HCT116 (cell line): ENCODE data around the gene MBP. TPM values are rescaled to one million over a fixed set of nuclear protein-coding genes. Genes with fewer than 3 reads are reported as not detected.

Experiments used
- ATAC-seq: fragments of 200-7000 bp; cut with Tn5 transposase; 2 replicates; pipeline ENCODE4 v1.9.1; 2020; ENCODE audit warnings: mild to moderate bottlenecking, moderate library complexity
- BruUV-seq: library from RNA; stranded (reverse); fragments of 400-500 nt; replicated peaks from 2 replicates; lab custom pipeline; 2021; lab: Mats Ljungman, UMichigan
- CTCF ChIA-PET: fragments of 300-600 bp; sonication (Branson Sonifier 250); formaldehyde crosslinking; loops from one replicate; lab custom pipeline; 2021; ENCODE audit warnings: antibody characterized with exemption; lab: Charles Lee
- POLR2A ChIA-PET: fragments of 300-600, 350-600 bp; sonication (Branson Sonifier 250); formaldehyde crosslinking; loops from one replicate; lab custom pipeline; 2021; ENCODE audit warnings: antibody characterized with exemption; lab: Charles Lee
- RAD21 ChIA-PET, 2 experiments: fragments of 300-600 bp; sonication (Branson Sonifier 250); formaldehyde crosslinking; loops; one replicate each; lab custom pipeline; 2023; ENCODE audit warnings: low total read pairs in 2 of 2; ENCODE audit not compliant: uncharacterized antibody in 2 of 2, unreplicated experiment in 2 of 2, low non-redundant PET in 1 of 2; lab: Charles Lee
- DNase-seq: peaks from one replicate; pipeline ENCODE4 v3.0.0-alpha.2; 2010; ENCODE audit warnings: low read depth, low spot score
- H2AFZ ChIP-seq: fragments of 200-600 bp; shearing (Covaris generic), sonication (generic); 2 replicates; pipeline ENCODE4 v1.6.1; 2017; ENCODE audit warnings: low read depth, mixed run types, mixed read lengths, antibody characterized with exemption, low read length; ENCODE audit not compliant: poor library complexity, severe bottlenecking
- H3K27ac ChIP-seq: 2 replicates; pipeline ENCODE4 v1.5.1; 2012; ENCODE audit warnings: low read depth, low read length
- H3K27me3 ChIP-seq: fragments of 200-600 bp; sonication (generic); 2 replicates; pipeline ENCODE4 v1.6.1; 2016; ENCODE audit warnings: mixed run types, low read length, mixed read lengths; ENCODE audit not compliant: insufficient read depth
- H3K36me3 ChIP-seq, 2 experiments: fragments of 200-500 bp in 1 of 2; fragments of 200-600 bp in 1 of 2; sonication (Bioruptor generic) in 1 of 2; sonication (generic) in 1 of 2; 2 replicates each; pipeline versions ENCODE4 v1.5.1 to v1.6.1; 2014 to 2016; ENCODE audit warnings: low read length in 2 of 2, inconsistent platforms in 1 of 2, mixed read lengths in 1 of 2, mixed run types in 1 of 2; ENCODE audit not compliant: insufficient read depth in 2 of 2, control insufficient read depth in 1 of 2
- H3K4me1 ChIP-seq, 2 experiments: fragments of 200-600 bp in 1 of 2; sonication (generic) in 1 of 2; 2 replicates each; pipeline versions ENCODE4 v1.5.1 to v1.6.1; 2012 to 2017; ENCODE audit warnings: low read length in 2 of 2, inconsistent platforms in 1 of 2, mild to moderate bottlenecking in 1 of 2, mixed read lengths in 1 of 2, mixed run types in 1 of 2, moderate library complexity in 1 of 2; ENCODE audit not compliant: insufficient read depth in 2 of 2, control insufficient read depth in 1 of 2
- H3K4me2 ChIP-seq: fragments of 200-600 bp; sonication (generic); 2 replicates; pipeline ENCODE4 v1.6.1; 2017; ENCODE audit warnings: mixed run types, low read length, mixed read lengths
- H3K4me3 ChIP-seq, 2 experiments: fragments of 200-600 bp in 1 of 2; sonication (generic) in 1 of 2; replicated peaks in 1 of 2; 2 replicates each; pipeline ENCODE4 v1.5.1; 2011 to 2016; ENCODE audit warnings: low read length in 2 of 2, control low read depth in 1 of 2, low read depth in 1 of 2, mild to moderate bottlenecking in 1 of 2, mixed read lengths in 1 of 2, mixed run types in 1 of 2
- H3K79me2 ChIP-seq: fragments of 200-600 bp; sonication (generic); 2 replicates; pipeline ENCODE4 v1.6.1; 2017; ENCODE audit warnings: mild to moderate bottlenecking, mixed run types, low read length, moderate library complexity, mixed read lengths; ENCODE audit not compliant: insufficient read depth
- H3K9ac ChIP-seq: fragments of 200-600 bp; sonication (generic); 2 replicates; pipeline ENCODE4 v1.6.1; 2016; ENCODE audit warnings: low read length, mixed read lengths
- H3K9me2 ChIP-seq: fragments of 200-600 bp; sonication (generic), shearing (Covaris generic); 2 replicates; pipeline ENCODE4 v1.6.1; 2017; ENCODE audit warnings: mixed run types, mild to moderate bottlenecking, moderate library complexity; ENCODE audit not compliant: insufficient read depth
- H3K9me3 ChIP-seq, 2 experiments: fragments of 200-500 bp in 1 of 2; fragments of 200-600 bp in 1 of 2; sonication (Bioruptor generic) in 1 of 2; sonication (generic) in 1 of 2; 2 replicates each; pipeline ENCODE4 v1.6.1; 2014 to 2017; ENCODE audit warnings: low read length in 2 of 2, mixed read lengths in 2 of 2, inconsistent platforms in 1 of 2, low read depth in 1 of 2, mild to moderate bottlenecking in 1 of 2, mixed run types in 1 of 2, moderate library complexity in 1 of 2; ENCODE audit not compliant: control insufficient read depth in 1 of 2, insufficient read depth in 1 of 2
- H4K20me1 ChIP-seq: fragments of 200-600 bp; sonication (generic), shearing (Covaris generic); 2 replicates; pipeline ENCODE4 v1.6.1; 2017; ENCODE audit warnings: mixed run types, mild to moderate bottlenecking, moderate library complexity; ENCODE audit not compliant: insufficient read depth
- CEBPB ChIP-seq: IDR thresholded peaks from 2 replicates; pipeline ENCODE4 v1.6.1; 2012; ENCODE audit warnings: low read depth
- EGR1 ChIP-seq: IDR thresholded peaks from 2 replicates; pipeline ENCODE4 v1.6.1; 2012; ENCODE audit warnings: low read depth
- ELF1 ChIP-seq: IDR thresholded peaks from 2 replicates; pipeline ENCODE4 v1.6.1; 2012; ENCODE audit warnings: low read depth, borderline replicate concordance
- EZH2 ChIP-seq: fragments of 200-600 bp; sonication (generic); IDR thresholded peaks from 2 replicates; pipeline ENCODE4 v1.6.1; 2017; ENCODE audit warnings: antibody characterized with exemption, mixed run types
- EZH2phosphoT487 ChIP-seq: fragments of 200-600 bp; IDR thresholded peaks from 2 replicates; pipeline ENCODE4 v1.6.1; 2018; ENCODE audit warnings: antibody characterized with exemption, borderline replicate concordance
- POLR2A ChIP-seq: IDR thresholded peaks from 2 replicates; pipeline ENCODE4 v1.7.0; 2011; ENCODE audit warnings: borderline replicate concordance; ENCODE audit not compliant: insufficient read depth, insufficient read length; ENCODE audit errors: extremely low read depth
- RAD21 ChIP-seq: IDR thresholded peaks from 2 replicates; pipeline ENCODE4 v1.6.1; 2012; ENCODE audit warnings: low read depth, mild to moderate bottlenecking
- YY1 ChIP-seq: IDR thresholded peaks from 2 replicates; pipeline ENCODE4 v1.6.1; 2011; ENCODE audit warnings: low read length, low read depth, moderate library complexity, mild to moderate bottlenecking; ENCODE audit not compliant: insufficient replicate concordance; ENCODE audit errors: extremely low read depth
- ZFX ChIP-seq: fragments of 450-650 bp; IDR thresholded peaks from 2 replicates; pipeline ENCODE4 v1.6.1; 2017
- ZNF274 ChIP-seq: fragments of 200-500 bp; sonication (Bioruptor generic); IDR thresholded peaks from 2 replicates; pipeline ENCODE4 v1.6.1; 2014; ENCODE audit warnings: mild to moderate bottlenecking, low read depth, low read length, inconsistent platforms
- intact Hi-C: fragments of 100-400 bp; cut with micrococcal nuclease; formaldehyde crosslinking; loops from 2 replicates; pipeline ENCODE4 v1.10.0; 2022
- total RNA-seq: library from RNA; stranded (reverse); gene quantifications from one replicate; pipeline ENCODE4 v1.2.1, GENCODE V29; 2021; ENCODE audit not compliant: unreplicated experiment
- TF ChIP-seq, protein P1 (sequence below): IDR thresholded peaks from 2 replicates; pipeline ENCODE4 v1.6.1; 2011; ENCODE audit warnings: mild to moderate bottlenecking, low read length, moderate library complexity; ENCODE audit not compliant: insufficient replicate concordance; ENCODE audit errors: extremely low read depth
- TF ChIP-seq, protein P2 (sequence below): IDR thresholded peaks from 2 replicates; pipeline ENCODE4 v1.6.1; 2012; ENCODE audit warnings: low read depth

MBP gene
- total RNA-seq, 1 experiment from 2014 or later = 34.9 TPM

DNA sequence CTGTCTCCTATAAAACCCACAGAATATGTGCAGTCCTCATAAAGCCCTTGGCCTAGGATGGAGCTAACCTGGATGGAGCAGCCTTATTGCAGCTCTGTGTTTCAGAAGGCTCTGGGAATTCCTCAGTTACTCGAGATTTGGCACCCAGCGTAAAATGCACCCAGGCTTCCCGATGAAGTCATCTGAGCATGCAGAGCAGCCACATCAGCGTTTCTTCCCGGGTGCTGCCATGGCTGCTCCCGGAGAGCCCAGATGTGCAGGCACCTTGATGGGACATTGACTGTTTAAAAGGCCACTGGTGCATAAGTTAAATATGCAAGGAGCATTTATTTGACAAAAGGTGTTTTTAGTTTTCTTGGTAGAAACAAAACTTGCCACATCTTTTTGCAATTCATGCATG is 115.2 kb downstream of the MBP start:
- BruUV-seq = no TSS peak

DNA sequence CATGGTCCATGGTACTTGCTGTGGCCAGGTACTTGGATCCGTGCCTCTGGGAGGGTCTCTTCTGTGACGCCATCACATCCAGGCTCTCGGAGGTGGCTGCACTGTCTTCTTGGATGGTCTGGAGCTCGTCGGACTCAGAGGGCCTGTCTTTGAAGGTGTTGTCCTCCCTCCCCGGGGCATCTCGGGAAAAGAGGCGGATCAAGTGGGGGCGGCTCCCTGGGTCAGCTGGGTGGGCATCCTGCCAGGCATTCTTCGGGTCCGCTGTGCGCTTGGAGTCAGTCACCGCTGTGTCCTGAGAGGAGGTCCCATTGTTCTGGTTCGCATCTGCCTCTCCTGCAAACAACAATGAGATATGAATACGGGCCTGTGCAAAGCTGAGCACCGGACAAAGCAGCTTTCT is 115.6 kb downstream of the MBP start:
- ATAC-seq = no peak
- POLR2A ChIA-PET = no interaction called here
- Histone ChIP-seq H3K27ac (no peak overlapping the region), H3K9me3 (no peaks in the 10 kb centered on the region), H3K4me1 (no peaks in the 10 kb centered on the region), H3K27me3 (no peaks in the 10 kb centered on the region), H3K4me3 (no peak overlapping the region), H3K9ac (no peak overlapping the region), H2AFZ (no peak overlapping the region), H3K9me2 (no peaks in the 10 kb centered on the region), H3K4me2 (no peak overlapping the region), H4K20me1 (no peaks in the 10 kb centered on the region), H3K36me3 (peaks cover 3 to 13% of the 10 kb centered on the region in 2 experiments; a peak in 3 of 4 replicates), H3K79me2 (no peaks in the 10 kb centered on the region)
- RAD21 ChIA-PET = no interaction called here
- CTCF ChIA-PET = no interaction called here
- DNase-seq = no peak
- BruUV-seq = no TSS peak
- intact Hi-C loops = no loop called here
- TF ChIP-seq CEBPB (no peak), POLR2A (no peak), ELF1 (no peak), ZFX (no peak), RAD21 (no peak), ZNF274 (no peak), YY1 (no peak)
- TF ChIP-seq, protein P1, sequence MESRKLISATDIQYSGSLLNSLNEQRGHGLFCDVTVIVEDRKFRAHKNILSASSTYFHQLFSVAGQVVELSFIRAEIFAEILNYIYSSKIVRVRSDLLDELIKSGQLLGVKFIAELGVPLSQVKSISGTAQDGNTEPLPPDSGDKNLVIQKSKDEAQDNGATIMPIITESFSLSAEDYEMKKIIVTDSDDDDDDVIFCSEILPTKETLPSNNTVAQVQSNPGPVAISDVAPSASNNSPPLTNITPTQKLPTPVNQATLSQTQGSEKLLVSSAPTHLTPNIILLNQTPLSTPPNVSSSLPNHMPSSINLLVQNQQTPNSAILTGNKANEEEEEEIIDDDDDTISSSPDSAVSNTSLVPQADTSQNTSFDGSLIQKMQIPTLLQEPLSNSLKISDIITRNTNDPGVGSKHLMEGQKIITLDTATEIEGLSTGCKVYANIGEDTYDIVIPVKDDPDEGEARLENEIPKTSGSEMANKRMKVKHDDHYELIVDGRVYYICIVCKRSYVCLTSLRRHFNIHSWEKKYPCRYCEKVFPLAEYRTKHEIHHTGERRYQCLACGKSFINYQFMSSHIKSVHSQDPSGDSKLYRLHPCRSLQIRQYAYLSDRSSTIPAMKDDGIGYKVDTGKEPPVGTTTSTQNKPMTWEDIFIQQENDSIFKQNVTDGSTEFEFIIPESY = no peak

More for the DNA sequence above, 115.2 kb downstream of the MBP start:
- CTCF ChIA-PET = no interaction called here
- no peak overlapping the region for H3K27ac ChIP-seq
- H3K4me1 ChIP-seq = no peaks in the 10 kb centered on the region
- no peak for TF ChIP-seq EZH2
- TF ChIP-seq EZH2phosphoT487 = no peak
- TF ChIP-seq EGR1 = no peak
- TF ChIP-seq, protein P2, sequence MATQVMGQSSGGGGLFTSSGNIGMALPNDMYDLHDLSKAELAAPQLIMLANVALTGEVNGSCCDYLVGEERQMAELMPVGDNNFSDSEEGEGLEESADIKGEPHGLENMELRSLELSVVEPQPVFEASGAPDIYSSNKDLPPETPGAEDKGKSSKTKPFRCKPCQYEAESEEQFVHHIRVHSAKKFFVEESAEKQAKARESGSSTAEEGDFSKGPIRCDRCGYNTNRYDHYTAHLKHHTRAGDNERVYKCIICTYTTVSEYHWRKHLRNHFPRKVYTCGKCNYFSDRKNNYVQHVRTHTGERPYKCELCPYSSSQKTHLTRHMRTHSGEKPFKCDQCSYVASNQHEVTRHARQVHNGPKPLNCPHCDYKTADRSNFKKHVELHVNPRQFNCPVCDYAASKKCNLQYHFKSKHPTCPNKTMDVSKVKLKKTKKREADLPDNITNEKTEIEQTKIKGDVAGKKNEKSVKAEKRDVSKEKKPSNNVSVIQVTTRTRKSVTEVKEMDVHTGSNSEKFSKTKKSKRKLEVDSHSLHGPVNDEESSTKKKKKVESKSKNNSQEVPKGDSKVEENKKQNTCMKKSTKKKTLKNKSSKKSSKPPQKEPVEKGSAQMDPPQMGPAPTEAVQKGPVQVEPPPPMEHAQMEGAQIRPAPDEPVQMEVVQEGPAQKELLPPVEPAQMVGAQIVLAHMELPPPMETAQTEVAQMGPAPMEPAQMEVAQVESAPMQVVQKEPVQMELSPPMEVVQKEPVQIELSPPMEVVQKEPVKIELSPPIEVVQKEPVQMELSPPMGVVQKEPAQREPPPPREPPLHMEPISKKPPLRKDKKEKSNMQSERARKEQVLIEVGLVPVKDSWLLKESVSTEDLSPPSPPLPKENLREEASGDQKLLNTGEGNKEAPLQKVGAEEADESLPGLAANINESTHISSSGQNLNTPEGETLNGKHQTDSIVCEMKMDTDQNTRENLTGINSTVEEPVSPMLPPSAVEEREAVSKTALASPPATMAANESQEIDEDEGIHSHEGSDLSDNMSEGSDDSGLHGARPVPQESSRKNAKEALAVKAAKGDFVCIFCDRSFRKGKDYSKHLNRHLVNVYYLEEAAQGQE = no peak
- RAD21 ChIA-PET = no interaction called here
- no peak overlapping the region for H3K9ac ChIP-seq
- H3K27me3 ChIP-seq = no peaks in the 10 kb centered on the region
- ATAC-seq (no peak), DNase-seq (no peak)
- H3K4me2 ChIP-seq = no peak overlapping the region
- intact Hi-C loops = no loop called here
- no peaks in the 10 kb centered on the region for H3K9me2 ChIP-seq
- H3K79me2 ChIP-seq = no peaks in the 10 kb centered on the region
- POLR2A ChIA-PET = no interaction called here
- H3K36me3 ChIP-seq = peaks cover 3 to 13% of the 10 kb centered on the region in 2 experiments; a peak in 3 of 4 replicates
- H4K20me1 ChIP-seq = no peaks in the 10 kb centered on the region
- no peaks in the 10 kb centered on the region for H3K9me3 ChIP-seq
- no peak overlapping the region for H2AFZ ChIP-seq
- no peak overlapping the region for H3K4me3 ChIP-seq
